ENCODE results near the gene TRAF4.
A peak's percentile ranks its signal among the peaks of the same experiment; 100 is the strongest.

Gene TRAF4

DNA sequence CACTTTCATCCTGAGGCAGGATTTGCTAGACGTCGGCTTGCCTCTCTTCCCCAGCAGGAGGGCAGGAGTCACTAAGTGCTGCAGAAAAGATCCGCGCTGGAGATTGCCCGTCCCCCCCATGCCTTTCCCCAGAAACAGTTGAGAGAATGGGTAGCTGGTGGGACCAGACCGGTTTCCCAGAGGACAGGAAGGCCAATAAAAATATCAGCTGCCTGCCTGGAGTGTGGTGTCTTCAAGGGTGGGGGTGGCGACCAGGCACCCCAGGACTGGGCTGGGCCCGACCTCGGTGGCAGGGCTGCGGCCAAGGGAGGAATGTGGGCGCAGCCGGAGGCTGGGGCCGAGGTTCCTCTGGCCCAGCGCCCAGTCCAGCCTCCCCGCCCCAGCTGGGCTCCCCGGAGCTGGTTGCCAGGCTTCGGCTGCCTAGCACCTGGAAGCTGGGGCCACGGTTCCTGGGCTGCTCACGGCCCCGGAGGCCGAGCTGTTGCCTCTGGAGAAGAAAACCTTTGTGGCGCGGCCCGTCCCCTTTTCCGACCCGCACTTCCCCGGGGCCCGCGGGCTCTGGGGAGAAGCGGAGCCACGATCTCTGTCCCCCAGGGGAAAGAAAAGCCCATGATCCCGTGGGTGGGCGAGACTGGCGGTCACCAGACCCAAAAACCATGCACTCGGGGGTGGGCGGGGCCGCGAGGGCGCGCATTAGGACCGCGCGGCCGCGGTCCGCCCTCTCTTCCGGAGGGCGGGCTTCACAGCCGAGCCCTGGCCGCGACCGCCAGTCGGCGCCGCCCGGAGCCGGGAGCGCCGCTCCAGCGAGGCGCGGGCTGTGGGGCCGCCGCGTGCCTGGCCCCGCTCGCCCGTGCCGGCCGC, at the start of gene TRAF4:
TSS of gene TRAF4 (plus strand) at position 769 of the 861 bp plus-strand sequence. CDS start 102 bp downstream, outside the sequence.
- DNase-seq (ENCODE audit: low spot score): peak; percentile 83

- no peak for DNase-seq (ENCODE audit: low spot score)
Observed at GRCh38 chr17:28698253-28698941, 45.4 kb upstream of the TRAF4 start.

DNA sequence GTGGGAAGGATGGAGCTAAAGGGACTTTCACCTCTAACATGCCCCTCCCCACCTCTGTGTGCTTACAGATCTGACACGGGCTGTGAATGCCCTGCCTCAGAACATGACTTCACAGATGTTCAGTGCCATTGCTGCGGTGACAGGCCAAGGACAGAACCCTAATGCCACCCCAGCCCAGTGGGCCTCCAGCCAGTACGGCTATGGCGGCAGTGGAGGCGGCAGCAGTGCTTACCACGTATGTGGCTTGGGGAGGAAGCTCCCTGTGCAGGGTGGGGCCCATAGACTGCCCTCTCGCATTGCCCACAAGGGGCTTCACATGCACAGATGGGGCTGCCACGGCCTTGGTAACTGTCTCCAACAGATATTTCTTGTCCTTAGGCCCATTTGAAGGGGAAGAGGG, 43.5 kb upstream of the TRAF4 start:
- DNase-seq (ENCODE audit: low spot score): no peak

DNA sequence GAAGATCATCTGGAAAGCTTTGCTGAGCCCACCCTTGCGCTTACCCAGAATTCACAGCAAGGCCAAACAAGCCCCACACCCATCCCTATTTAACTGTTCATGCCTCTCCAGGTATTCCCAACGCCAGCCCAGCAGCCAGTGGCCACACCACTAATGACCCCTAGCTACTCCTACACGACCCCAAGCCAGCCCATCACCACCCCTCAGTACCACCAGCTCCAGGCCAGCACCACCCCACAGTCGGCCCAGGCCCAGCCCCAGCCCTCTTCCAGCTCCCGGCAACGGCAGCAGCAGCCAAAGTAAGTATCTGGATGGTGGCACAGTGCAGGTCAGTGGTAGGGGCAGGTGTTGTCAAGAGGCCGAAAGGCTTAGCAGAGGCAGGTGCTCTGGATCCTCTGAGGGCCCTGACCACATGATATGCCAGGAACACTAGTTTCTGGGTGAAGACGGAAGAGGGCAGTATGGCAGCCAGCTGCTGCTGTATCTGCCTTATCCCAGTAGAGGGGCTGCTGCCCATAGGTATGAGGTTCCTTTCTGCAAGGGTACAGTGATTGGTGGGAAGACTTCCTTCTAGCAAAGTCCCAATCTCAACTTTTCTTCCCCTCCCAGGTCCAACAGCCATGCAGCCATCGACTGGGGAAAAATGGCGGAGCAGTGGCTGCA, 42.9 kb upstream of the TRAF4 start:
- DNase-seq (ENCODE audit: low spot score): no peak

- DNase-seq (ENCODE audit: low spot score): peak; percentile 87
Observed at GRCh38 chr17:28702026-28702751, 41.6 kb upstream of the TRAF4 start.

GRCh38 chr17:28702752-28703150, 41.1 kb upstream of the TRAF4 start:
- no peak for DNase-seq (ENCODE audit: low spot score)

- no peak for DNase-seq (ENCODE audit: low spot score)
Observed at GRCh38 chr17:28703552-28704218, 40.1 kb upstream of the TRAF4 start.

GRCh38 chr17:28704219-28704858, 39.5 kb upstream of the TRAF4 start:
- no peak for DNase-seq (ENCODE audit: low spot score)

GRCh38 chr17:28705074-28705659, 38.6 kb upstream of the TRAF4 start:
- no peak for DNase-seq (ENCODE audit: low spot score)

- DNase-seq (ENCODE audit: low spot score): no peak
Observed at GRCh38 chr17:28705728-28706334, 38.0 kb upstream of the TRAF4 start.

GRCh38 chr17:28706471-28707338, 37.1 kb upstream of the TRAF4 start:
- DNase-seq (ENCODE audit: low spot score): no peak

DNA sequence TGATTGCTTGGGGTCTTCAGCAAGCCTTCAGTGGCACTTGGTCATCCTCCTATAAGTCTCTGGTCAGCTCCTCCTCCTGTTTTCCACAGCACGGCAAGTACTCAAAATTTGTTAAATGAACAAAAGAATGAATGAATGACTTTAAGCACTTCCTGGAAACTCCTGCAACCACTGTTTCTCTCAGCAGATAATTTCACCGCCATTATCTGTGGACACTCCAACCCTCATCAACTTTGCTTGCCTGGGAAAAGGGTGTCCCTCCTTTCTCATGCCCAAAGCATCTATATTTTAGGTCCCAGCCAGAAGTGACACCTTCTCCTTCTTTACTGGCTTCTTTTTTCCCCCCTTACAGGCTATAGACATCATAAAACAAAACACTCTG, 36.5 kb upstream of the TRAF4 start:
- no peak for DNase-seq (ENCODE audit: low spot score)

GRCh38 chr17:28710861-28711722, 32.7 kb upstream of the TRAF4 start:
- peak; percentile 80 for DNase-seq (ENCODE audit: low spot score)

- DNase-seq (ENCODE audit: low spot score): no peak
Observed at GRCh38 chr17:28711723-28712031, 32.1 kb upstream of the TRAF4 start, which contains the start of gene PROCA1. Gene PROCA1 (minus strand): TSS chr17:28711888. CDS start chr17:28711660, 228 bp downstream.

DNA sequence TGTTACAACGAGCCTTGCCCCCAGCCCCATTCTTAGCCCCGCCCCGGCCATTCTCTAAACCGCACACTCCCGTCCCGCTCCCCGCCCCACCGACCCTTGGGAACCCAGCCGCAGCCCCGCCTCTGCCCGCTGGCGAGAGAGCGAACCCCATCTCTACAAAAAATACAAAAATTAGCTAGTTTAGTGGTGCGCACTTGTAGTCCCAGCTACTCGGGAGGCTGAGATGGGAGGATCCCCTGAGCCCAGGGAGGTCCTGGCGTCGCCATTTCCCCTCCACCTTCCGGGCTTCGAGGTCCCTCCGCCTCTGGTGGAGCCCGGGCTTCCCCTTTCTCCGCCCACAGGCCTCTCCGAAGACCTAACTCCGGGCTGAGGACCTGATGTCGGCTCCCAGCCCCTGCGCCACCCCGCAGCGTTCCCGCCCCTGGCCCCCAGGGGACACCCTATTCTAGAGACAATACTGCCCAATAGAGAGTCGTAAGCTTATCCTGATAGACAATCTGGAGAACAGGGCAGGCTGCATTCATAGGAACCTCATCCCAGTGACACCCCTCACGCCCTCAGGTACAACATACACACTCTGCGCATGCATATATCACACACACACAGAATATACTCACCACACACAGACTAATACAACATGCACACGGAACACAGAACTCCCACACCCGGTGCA, 31.6 kb upstream of the TRAF4 start:
- no peak for DNase-seq (ENCODE audit: low spot score)

DNA sequence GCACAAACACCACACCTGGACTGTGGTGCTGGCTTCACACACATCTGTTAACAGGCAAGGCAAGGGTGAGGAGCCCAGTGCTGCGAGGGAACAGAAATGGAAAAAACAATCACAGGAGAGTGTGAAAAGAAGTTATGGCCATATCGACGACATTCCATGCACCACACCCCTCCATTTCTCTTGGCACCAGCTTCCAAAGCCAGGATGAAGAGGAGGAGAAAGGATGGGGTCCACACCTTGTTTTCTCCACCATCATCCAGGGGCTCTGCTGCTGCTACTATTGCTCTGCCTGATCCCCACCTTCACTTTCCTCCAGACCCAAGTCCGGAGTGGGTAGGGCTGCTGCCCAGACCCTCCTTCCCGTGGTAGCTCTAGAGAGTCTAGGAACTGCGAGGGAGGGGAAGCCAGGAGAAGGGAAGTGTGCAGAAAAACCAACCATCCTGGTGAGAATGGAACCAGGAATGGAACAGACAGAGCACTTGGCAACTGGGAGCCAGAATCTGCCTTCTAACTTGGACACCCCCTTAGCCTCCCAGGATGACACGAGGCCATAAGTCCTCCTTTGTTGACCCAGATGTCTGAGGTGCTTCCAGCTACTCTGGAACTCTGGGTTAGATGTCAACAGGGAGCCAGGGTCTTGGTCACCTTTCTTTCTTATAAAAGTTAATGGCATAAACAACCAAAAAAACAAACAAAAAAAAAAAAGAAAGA, 31.0 kb upstream of the TRAF4 start:
- DNase-seq (ENCODE audit: low spot score): no peak

DNA sequence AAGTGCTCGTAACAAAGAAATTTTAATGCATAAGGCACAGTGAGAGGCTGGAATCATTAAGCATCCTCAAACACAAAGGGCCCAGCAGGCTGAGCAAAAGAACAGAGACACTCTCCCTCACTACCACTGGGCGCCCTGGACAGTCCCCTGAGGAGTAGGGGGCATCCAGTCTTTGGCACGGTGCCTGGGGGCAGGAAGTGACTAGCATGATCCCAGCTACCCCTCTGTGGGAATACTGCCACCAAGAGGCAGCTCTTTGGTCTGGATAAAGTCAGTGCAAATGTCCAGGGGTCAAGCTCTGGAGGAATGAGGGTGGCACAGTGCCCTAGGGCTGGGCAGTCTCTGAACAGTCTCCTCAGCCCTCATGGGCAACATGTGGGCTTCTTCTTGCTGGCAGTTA, 29.5 kb upstream of the TRAF4 start:
- no peak for DNase-seq (ENCODE audit: low spot score)
